Endothelial cell (in vitro differentiated cells): ENCODE measurements around the gene GRAMD1B. TPM values are rescaled to one million over a fixed set of nuclear protein-coding genes. Genes with fewer than 3 reads are reported as not detected.

Source experiments
- DNase-seq: peaks from one replicate; pipeline ENCODE4 v3.0.0; 2021; ENCODE audit warnings: low spot score
- H3K27ac Mint-ChIP-seq: one replicate; pipeline ENCODE4 v1.8.0; 2021; ENCODE audit warnings: mixed read lengths, inconsistent platforms; ENCODE audit not compliant: unreplicated experiment
- H3K27me3 Mint-ChIP-seq: one replicate; pipeline ENCODE4 v1.8.0; 2021; ENCODE audit warnings: mild to moderate bottlenecking, moderate library complexity, mixed read lengths, inconsistent platforms; ENCODE audit not compliant: unreplicated experiment
- H3K36me3 Mint-ChIP-seq: one replicate; pipeline ENCODE4 v1.8.0; 2021; ENCODE audit warnings: mild to moderate bottlenecking, low read depth, mixed read lengths, inconsistent platforms; ENCODE audit not compliant: unreplicated experiment
- H3K4me1 Mint-ChIP-seq: one replicate; pipeline ENCODE4 v1.8.0; 2021; ENCODE audit warnings: mild to moderate bottlenecking, mixed read lengths, inconsistent platforms; ENCODE audit not compliant: unreplicated experiment
- H3K4me3 Mint-ChIP-seq: one replicate; pipeline ENCODE4 v1.8.0; 2021; ENCODE audit warnings: mild to moderate bottlenecking, mixed read lengths, inconsistent platforms; ENCODE audit not compliant: unreplicated experiment
- H3K9me3 Mint-ChIP-seq: one replicate; pipeline ENCODE4 v1.8.0; 2021; ENCODE audit warnings: mixed read lengths, inconsistent platforms; ENCODE audit not compliant: unreplicated experiment
- CTCF ChIP-seq: fragments of 200-600 bp; sonication (generic); IDR thresholded peaks from one replicate; pipeline ENCODE4 v1.5.0; 2021; ENCODE audit warnings: antibody characterized with exemption; ENCODE audit not compliant: unreplicated experiment
- total RNA-seq: library from RNA; stranded (reverse); fragmentation: NEBNext Ultra II Directional; extraction: Animal tissue kit (Norgen Biotek cat#: 25700); gene quantifications from one replicate; pipeline ENCODE4 v1.2.1, GENCODE V29; 2021; ENCODE audit not compliant: unreplicated experiment

The GRAMD1B gene
- total RNA-seq, 1 donor from 2014 or later = 49.6 TPM

GRCh38 chr11:123624974-123625373, 194.9 kb downstream of the GRAMD1B start:
- no peak for TF ChIP-seq CTCF
- Mint-ChIP-seq H3K27ac (no peak overlapping the region), H3K4me3 (peak overlapping the region; percentile 68), H3K27me3 (peaks cover 10% of the 10 kb centered on the region), H3K4me1 (peaks cover 10% of the 10 kb centered on the region), H3K9me3 (no peaks in the 10 kb centered on the region), H3K36me3 (peaks cover 39% of the 10 kb centered on the region)
- no peak for DNase-seq

- Mint-ChIP-seq H3K9me3 (no peaks in the 10 kb centered on the region), H3K27me3 (peaks cover 5% of the 10 kb centered on the region), H3K36me3 (peaks cover 30% of the 10 kb centered on the region), H3K4me1 (peaks cover 10% of the 10 kb centered on the region), H3K4me3 (no peak overlapping the region), H3K27ac (no peak overlapping the region)
- TF ChIP-seq CTCF = no peak
- DNase-seq = peak; percentile 7
Measured at GRCh38 chr11:123628936-123629683, 199.0 kb downstream of the GRAMD1B start.

DNA sequence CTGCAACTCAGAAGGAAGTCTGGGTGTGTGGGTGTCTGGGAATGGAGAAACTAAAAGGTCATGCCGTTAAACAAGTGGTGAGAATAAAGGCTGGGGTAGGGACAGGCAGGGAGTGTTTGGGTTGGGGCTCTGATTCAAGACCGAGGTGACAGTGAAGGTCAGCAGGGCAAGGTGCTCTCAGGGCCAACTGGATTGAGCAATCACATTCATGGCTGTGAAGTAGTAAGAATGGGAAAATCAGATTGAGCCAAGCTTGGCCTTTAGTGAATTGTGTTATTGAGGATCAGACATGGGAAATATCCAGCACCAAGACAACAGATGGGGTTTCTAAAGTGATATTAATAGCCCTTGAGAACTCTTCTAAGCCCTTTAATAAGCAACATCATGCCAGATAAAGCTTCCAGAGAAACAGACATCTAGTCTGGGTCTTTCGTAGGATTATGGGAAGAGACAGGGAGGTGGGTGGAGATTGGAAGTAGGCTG, 200.1 kb downstream of the GRAMD1B start:
- Mint-ChIP-seq H3K4me3 (no peak overlapping the region), H3K36me3 (peaks cover 29% of the 10 kb centered on the region), H3K4me1 (peaks cover 10% of the 10 kb centered on the region)

GRCh38 chr11:123640029-123640428, 210.0 kb downstream of the GRAMD1B start:
- Mint-ChIP-seq H3K9me3 (no peaks in the 10 kb centered on the region), H3K27ac (no peak overlapping the region), H3K4me3 (no peak overlapping the region), H3K4me1 (peaks cover 6% of the 10 kb centered on the region), H3K27me3 (peaks cover 7% of the 10 kb centered on the region), H3K36me3 (peaks cover 45% of the 10 kb centered on the region)
- TF ChIP-seq CTCF = no peak
- no peak for DNase-seq

More for the DNA sequence above, 200.1 kb downstream of the GRAMD1B start:
- Mint-ChIP-seq H3K27ac (no peak overlapping the region), H3K9me3 (no peaks in the 10 kb centered on the region), H3K27me3 (peaks cover 5% of the 10 kb centered on the region)
- TF ChIP-seq CTCF = no peak
- DNase-seq = no peak
